ENCODE data around the gene ACOT12. TPM values are rescaled to one million over a fixed set of nuclear protein-coding genes. Genes with fewer than 3 reads are reported as not detected.
"Not testable (repeated sequence)": the region's sequence is repeated elsewhere in the genome, so short reads cannot be mapped to it uniquely, and the experiment has no call there.

The ACOT12 gene
- total and polyA plus RNA-seq, 12 donors = 0.15 TPM; not detected in 11

- no peak overlapping the region for H3K27ac ChIP-seq
- ATAC-seq (no peak), DNase-seq (no peak)
- H3K36me3 ChIP-seq = no peaks in the 10 kb centered on the region
- H3K27me3 ChIP-seq = no peaks in the 10 kb centered on the region
- intact Hi-C loops (cut with DNase I) = no loop called here
- no peak overlapping the region for H3K4me3 ChIP-seq
- no peaks in the 10 kb centered on the region for H3K4me1 ChIP-seq
- no peaks in the 10 kb centered on the region for H3K9me3 ChIP-seq
- TF ChIP-seq CTCF (IDR thresholded peaks at IDR 0.05) = no peak
Observed at GRCh38 chr5:81350507-81350906, 43.4 kb downstream of the ACOT12 start.

GRCh38 chr5:81349161-81349560 lies 44.8 kb downstream of the ACOT12 start:
- WGBS, 2 donors = 71 to 80% methylated on average over 4 of the region's 4 CpGs
- Histone ChIP-seq H3K27me3 (no peaks in the 10 kb centered on the region), H3K4me3 (no peak overlapping the region), H3K4me1 (no peaks in the 10 kb centered on the region), H3K9me3 (no peaks in the 10 kb centered on the region), H3K27ac (no peak overlapping the region), H3K36me3 (no peaks in the 10 kb centered on the region)
- intact Hi-C loops (cut with DNase I) = no loop called here
- TF ChIP-seq CTCF (IDR thresholded peaks at IDR 0.05) = no peak
- DNase-seq = no peak
- no peak for ATAC-seq

GRCh38 chr5:81345411-81346003 lies 48.4 kb downstream of the ACOT12 start:
- Histone ChIP-seq H3K36me3 (no peaks in the 10 kb centered on the region), H3K27ac (no peak overlapping the region), H3K4me1 (no peaks in the 10 kb centered on the region), H3K4me3 (no peak overlapping the region), H3K27me3 (peaks cover 0 to 2% (median 0%) of the 10 kb centered on the region in 7 donors), H3K9me3 (no peaks in the 10 kb centered on the region)
- ATAC-seq (no peak), DNase-seq (no peak)
- intact Hi-C loops (cut with DNase I) = no loop called here
- WGBS, 2 donors = 84 to 91% methylated on average over 5 of the region's 5 CpGs
- no peak for TF ChIP-seq CTCF (IDR thresholded peaks at IDR 0.05)

- Histone ChIP-seq H3K27me3 (peaks cover 0 to 2% (median 0%) of the 10 kb centered on the region in 7 donors), H3K4me3 (no peak overlapping the region), H3K36me3 (no peaks in the 10 kb centered on the region), H3K4me1 (no peaks in the 10 kb centered on the region), H3K9me3 (no peaks in the 10 kb centered on the region), H3K27ac (no peak overlapping the region)
- WGBS, 2 donors = 83 to 91% methylated on average over 13 of the region's 13 CpGs
- ATAC-seq (no peak), DNase-seq (no peak)
- no peak for TF ChIP-seq CTCF (IDR thresholded peaks at IDR 0.05)
- intact Hi-C loops (cut with DNase I) = no loop called here
Observed at GRCh38 chr5:81344736-81345135, 49.2 kb downstream of the ACOT12 start.

- H3K4me3 ChIP-seq; H3K4me1 ChIP-seq; DNase-seq; H3K27me3 ChIP-seq; intact Hi-C loops (cut with DNase I); H3K9me3 ChIP-seq; H3K27ac ChIP-seq; H3K36me3 ChIP-seq; ATAC-seq: not testable (repeated sequence)
- 51 to 52% methylated on average over 3 of the region's 3 CpGs for WGBS, 2 donors
Observed at GRCh38 chr5:81338213-81338612, 55.7 kb downstream of the ACOT12 start.

Data from heart right ventricle (tissue), 16 donors.